GM21515 (cell line): ENCODE measurements around the gene MYO3B.

Experiments used
- ATAC-seq: cut with Tn5 transposase; IDR thresholded peaks from one replicate; pipeline ENCODE4 v1.9.1; 2021; ENCODE audit not compliant: unreplicated experiment

The MYO3B gene

GRCh38 chr2:170502361-170503130, 324.6 kb downstream of the MYO3B start:
- no peak for ATAC-seq

- ATAC-seq = no peak
Measured at GRCh38 chr2:170503563-170503962, 325.6 kb downstream of the MYO3B start.

GRCh38 chr2:170503971-170504809, 326.2 kb downstream of the MYO3B start:
- no peak for ATAC-seq

GRCh38 chr2:170504810-170505145, 326.8 kb downstream of the MYO3B start:
- no peak for ATAC-seq

GRCh38 chr2:170505631-170506275, 327.8 kb downstream of the MYO3B start:
- no peak for ATAC-seq

GRCh38 chr2:170509452-170510193, 331.7 kb downstream of the MYO3B start:
- ATAC-seq = no peak

GRCh38 chr2:170512266-170512665, 334.3 kb downstream of the MYO3B start:
- no peak for ATAC-seq

- ATAC-seq = no peak
Measured at GRCh38 chr2:170514140-170514539, 336.2 kb downstream of the MYO3B start.

GRCh38 chr2:170517538-170517937, 339.6 kb downstream of the MYO3B start:
- ATAC-seq = no peak

- ATAC-seq = no peak
Measured at GRCh38 chr2:170518911-170519310, 341.0 kb downstream of the MYO3B start.

GRCh38 chr2:170521299-170521698, 343.4 kb downstream of the MYO3B start:
- ATAC-seq = no peak

- no peak for ATAC-seq
Measured at GRCh38 chr2:170523506-170523905, 345.6 kb downstream of the MYO3B start.

- ATAC-seq = peak; percentile 86
Measured at GRCh38 chr2:170524828-170525565, 347.1 kb downstream of the MYO3B start.

GRCh38 chr2:170525566-170525900, 347.6 kb downstream of the MYO3B start:
- no peak for ATAC-seq

- no peak for ATAC-seq
Measured at GRCh38 chr2:170530284-170530745, 352.4 kb downstream of the MYO3B start.

- ATAC-seq = no peak
Measured at GRCh38 chr2:170530803-170531564, 353.0 kb downstream of the MYO3B start.

- ATAC-seq = no peak
Measured at GRCh38 chr2:170531876-170532275, 353.9 kb downstream of the MYO3B start.

- ATAC-seq = no peak
Measured at GRCh38 chr2:170533156-170533555, 355.2 kb downstream of the MYO3B start.

- no peak for ATAC-seq
Measured at GRCh38 chr2:170535552-170535951, 357.6 kb downstream of the MYO3B start.

- no peak for ATAC-seq
Measured at GRCh38 chr2:170544817-170545216, 366.9 kb downstream of the MYO3B start.
